ELR (cell line): ENCODE measurements around the gene KRT85.
"Not testable (repeated sequence)": the region's sequence is repeated elsewhere in the genome, so short reads cannot be mapped to it uniquely, and the experiment has no call there.

ENCODE experiments used
- DNase-seq: peaks from one replicate; pipeline ENCODE4 v3.0.0-alpha.2; 2015; ENCODE audit warnings: low read depth

KRT85 gene

DNA sequence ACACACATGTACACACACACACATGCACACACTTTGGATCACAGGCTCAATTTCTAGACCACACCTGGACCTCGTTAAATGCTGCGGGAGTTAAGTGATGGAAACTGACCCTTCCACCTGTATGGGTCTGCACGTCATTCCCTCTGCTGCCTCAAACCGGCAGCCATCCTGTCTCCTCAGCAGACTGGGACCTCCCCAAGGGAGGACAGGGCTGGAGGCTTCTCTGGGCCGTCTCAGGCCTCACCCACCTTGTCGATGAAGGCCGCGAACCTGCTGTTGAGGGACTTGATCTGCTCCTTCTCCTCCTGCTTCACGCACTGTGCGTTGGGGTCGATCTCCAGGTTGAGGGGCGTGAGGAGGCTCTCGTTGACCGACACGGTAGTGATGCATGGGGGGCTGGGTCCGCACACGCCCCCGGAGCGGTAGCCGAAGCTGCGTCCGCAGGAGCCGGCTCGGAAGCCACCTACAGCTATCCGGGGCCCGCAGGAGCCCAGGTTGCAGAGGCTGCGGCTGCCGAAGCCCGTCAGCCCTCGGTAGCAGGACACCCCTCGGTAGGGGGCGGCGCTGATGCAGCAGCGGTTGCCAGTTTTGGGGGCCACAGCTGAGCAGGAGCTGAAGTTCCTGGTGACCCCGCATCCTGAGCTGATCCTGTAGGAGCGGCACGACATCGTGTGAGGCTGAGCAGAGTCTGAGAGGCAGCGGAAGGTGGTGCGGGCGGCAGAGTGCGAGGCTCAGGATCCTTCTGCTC is at the start of gene KRT85:
TSS of gene KRT85 (minus strand) at position 744 of the 748 bp plus-strand sequence. CDS start at position 668, 76 bp downstream.
- DNase-seq: no peak

DNA sequence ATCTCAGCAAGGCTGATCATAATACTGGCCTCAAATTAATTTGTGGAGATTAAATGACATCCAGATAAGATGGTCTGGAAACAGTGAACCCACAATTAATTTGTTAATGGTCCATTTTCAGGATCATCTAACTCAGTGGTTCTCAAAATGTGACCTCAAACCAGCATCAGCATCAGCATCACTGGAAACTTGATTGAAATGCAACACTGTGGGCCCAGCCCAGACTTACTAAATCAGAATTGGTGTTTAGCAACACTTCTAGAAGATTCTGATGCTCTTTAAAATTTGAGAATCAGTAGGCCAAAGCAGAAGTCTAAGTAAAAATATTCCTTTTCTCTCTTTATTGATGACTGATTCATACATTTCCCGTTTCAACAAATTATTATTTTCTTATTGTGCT is 49.5 kb upstream of the KRT85 start:
- DNase-seq: no peak

DNA sequence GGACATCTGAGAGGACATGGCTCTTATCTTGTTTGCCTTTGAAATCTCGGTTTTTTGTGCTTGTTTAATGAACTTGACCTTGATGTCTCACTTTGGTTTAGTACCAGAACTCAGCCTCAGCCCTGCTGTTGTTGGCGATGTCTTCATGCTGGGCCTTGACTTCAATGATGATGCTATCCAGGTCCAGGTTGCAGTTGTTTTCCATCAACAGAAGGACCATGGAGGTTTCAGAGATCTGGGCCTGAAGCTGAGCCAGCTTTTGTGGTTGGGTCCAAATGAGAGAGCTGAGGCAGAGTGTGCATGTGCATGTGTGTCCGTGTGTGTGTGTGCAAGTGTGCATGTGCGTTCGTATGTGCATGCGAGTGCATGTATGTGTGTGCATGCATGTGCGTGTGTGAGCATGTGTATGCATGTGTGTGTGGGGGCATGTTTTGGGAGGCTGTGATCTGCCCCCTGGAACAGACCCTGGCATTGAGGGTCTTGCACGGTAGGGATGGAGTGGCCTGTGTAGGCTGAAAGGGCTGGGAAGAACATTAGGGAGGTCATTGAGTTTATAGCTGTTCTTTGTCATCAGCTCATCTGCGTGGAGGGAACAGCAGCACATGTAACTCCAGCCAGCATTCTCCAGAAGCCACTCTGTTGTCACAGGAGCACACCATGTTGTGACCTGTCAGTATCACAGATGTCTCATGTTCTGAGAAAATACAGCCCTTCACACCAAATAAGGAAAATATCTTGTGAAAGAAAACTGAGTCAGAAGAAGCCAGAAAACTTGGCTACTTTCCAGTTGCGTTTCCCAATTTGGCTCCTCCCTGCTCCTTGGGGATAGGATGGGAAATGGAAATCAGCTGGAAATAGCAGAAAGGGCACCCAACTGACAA is 48.8 kb upstream of the KRT85 start:
- DNase-seq: peak; percentile 67

DNA sequence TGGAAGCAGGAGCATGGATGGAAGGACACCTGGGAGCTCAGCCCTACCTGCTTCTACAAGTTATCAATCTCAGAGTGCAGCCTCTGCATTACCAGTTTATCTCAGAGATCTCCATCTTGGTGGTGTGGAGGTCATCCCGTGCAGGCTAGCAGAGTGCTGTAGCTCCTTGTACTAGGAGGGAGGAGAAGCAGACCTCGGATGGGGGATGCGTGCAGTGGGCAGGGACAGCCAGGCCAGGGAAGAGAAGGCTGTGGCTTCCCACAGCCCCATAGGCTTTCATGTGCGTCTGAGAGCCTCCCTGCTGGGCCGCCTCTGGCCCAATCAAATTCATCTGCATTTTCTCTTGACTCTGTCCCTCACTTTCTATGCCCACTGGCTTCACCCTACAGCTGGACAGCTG is 47.7 kb upstream of the KRT85 start:
- DNase-seq: no peak

DNA sequence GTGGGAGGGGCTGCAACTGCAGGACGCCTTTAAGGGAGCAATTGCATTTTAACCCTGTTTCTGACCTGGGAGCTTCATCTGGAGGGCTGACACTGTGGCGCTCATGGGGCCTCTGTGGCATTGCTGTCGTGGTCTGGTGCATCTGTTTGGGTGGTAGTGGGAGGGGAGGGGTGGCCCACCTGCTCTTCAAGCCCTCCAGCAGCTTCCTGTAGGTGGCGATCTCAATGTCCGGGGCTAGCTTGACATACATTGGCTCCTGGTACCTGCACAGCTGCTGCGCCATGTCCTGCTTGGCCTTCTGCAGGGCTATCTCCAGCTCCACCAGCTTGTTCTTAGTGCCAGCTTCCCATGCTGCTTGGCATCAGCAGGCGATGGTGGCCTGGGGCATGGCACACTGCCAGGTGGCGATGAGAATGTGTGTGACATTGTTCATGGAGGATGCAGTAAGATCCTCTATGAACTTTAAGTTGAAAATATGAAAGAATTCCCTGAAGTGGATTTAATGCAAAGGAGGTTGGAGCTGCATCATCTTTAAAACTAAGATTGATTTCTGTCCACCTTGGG is 46.6 kb upstream of the KRT85 start:
- DNase-seq: no peak

DNA sequence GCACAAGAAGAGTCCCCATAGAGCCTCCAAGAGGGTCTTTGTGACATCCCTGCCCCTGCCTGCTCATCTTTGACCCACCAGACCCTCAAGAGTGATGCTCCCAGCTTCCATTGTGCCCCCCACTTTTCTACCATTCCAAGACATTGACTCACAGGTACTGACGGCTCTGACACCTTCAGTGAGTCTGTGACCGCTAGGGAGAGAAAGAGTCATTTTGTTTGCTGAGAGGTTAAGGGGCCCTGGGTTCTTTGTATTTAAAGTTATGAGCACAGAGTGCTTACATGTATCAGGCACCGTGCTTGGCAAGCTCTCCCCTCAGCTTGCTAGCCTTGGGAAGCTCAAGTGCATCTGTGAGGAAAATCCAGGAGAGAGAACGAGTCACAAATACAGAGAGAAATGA is 45.9 kb upstream of the KRT85 start:
- DNase-seq: peak; percentile 22

DNA sequence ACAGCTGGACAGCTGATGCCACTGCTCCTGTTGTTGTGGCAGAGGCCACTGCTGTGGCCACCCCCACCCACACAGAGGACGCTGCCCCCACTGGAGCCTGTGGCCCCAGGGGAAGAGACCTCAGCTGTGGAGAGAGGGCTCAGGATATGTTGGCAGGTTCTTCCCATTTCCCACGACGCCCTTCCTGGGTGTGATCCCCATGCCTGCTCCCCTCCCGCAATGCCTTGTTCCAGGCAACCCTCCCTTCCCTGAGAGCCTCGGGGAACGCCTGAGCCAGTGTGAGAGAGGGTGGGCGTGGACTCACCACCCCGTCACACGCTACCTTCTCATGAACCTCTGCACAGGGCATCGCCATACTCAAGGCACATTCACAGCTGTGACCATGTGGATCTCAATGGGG is 44.5 kb upstream of the KRT85 start:
- DNase-seq: no peak

DNA sequence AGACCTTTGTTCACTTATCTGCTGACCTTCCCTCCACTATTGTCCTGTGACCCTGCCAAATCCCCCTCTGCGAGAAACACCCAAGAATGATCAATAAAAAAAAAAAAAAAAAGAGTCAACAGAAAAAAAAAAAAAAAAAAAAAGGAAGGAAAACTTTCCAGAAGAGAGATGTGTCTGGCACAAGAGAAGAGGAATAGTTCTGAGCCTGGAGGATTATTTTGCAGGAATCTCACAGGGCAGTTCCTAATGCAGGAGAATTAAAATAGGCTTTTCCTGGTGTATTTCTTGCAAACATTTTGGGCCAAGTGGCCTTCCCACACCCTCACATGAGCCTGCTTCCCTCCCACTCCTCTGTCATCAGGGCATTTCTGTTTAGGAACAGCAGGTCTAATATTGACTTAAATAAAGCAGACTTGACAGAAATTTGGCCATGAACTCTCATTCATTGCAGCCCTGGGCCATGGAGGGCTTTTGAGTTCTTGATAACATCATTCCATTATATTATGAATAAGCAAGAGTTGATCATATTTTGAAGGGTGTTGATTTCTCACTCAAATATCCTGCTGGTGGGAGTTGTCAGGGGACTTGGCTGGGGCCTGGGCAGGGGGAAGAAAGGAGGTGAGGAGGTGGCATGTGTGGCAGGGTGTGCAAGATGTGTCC is 43.4 kb upstream of the KRT85 start:
- DNase-seq: not testable (repeated sequence)

DNA sequence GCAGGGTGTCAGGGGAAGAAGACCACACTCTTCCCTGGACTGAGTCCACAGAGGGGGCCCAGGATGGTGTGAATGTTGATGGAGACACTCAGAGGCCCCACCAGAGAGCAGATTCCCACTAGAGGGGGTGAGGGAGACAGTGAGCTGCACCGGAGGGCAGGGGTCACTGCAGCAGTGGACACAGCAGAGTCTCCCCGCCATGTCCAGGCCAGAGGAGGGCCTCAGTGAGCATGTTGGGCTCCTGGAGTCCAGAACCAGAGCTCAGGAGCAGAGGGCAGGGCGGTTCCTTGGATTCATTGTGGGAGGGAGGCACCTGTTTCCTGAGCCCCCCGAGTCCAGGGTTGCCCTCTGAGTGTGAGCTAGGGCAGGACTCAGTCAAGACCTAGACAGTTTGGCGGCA is 40.6 kb upstream of the KRT85 start:
- peak; percentile 10 for DNase-seq

DNA sequence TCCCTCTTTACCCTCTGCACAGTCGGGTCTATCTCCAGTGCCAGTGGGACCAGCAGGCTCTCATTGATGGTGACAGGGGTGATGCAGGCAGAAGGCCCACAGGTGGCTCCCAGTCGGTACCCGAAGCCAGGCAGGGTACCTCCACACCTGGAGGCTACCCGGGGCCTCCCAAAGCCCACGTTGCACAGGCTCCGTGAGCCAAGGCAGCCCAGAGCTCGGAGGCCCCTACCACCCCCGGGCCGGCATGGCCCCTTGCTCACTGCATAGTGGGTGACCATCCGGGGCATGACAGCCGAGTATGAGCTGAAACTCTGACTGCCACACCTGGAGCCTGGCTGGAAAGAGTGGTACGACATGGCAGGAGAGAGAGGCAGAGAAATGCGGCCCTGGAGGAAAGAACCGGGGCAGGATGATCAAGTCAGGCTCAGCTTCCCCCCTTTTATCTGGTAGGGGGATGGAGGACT is 38.7 kb upstream of the KRT85 start, which contains the start of gene KRT82:
TSS of gene KRT82 (minus strand) at position 414 of the 464 bp plus-strand sequence. CDS start at position 356, 58 bp downstream.
- no peak for DNase-seq

DNA sequence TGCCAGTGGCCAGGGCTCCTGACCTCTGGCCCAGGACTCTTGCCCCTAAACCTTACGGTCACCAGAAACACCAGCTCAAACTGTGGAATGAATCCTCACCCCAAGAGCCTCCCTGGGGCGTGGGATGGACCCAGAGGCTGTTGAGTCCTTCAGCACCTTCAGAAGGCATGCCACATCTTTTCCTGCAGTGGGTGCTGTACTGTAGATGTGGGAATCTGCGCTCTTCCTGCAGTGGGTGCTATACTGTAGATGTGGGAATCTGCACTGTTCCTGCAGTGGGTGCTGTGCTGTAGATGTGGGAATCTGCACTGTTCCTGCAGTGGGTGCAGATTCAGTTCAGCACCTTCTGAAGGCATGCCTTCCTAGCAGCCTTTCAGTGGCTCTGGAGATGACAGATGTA is 37.7 kb upstream of the KRT85 start:
- no peak for DNase-seq

DNA sequence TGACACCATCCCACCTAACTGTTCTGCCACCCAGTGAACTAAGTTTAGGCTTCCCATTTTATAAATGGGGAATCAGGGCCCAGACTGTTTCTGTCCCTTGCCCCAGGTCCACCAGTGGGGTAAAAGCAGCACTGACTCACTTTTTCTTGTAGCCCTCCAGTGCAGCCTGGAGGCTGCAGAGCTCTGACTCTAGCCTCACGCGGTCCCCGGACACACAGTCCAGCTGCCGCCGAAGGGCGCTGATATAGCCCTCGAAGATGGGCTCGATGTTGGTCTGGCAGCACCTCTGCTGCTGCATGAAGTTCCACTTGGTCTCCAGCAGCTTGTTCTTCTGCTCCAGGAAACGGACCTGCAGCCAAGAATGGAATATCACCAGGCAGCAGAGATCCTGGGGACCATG is 36.3 kb upstream of the KRT85 start:
- no peak for DNase-seq

DNA sequence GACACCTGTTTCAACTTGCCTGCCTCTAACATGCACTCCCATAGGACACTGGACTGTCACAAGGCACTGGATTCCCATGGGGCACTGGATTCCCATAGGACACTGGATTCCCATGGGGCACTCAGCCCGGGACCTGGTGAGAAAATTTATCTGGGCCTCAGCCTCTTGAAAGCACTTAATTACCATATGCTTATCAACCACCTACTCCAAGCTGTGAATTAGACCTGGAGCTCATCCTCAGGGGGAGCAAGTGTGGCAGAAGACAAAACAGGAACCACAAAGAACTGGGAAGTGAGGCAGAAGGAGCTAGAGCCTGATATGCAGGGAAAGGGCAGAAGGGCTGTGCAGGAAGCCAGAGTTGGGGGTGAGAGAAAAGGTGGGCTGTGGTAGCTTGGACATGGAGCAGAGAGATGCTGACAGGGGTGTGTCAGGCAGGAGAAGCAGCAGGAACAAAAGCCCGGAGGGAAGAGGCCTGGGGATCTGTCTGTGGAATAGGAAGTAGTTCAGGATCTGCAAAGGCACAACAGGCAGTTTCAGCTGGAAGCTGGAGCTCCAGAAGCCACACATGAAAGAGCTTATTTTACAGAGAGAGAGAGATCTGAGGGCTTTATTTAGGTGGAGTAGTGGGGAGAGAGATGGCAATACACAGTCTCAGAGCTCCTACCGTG is 35.7 kb upstream of the KRT85 start:
- DNase-seq: no peak

DNA sequence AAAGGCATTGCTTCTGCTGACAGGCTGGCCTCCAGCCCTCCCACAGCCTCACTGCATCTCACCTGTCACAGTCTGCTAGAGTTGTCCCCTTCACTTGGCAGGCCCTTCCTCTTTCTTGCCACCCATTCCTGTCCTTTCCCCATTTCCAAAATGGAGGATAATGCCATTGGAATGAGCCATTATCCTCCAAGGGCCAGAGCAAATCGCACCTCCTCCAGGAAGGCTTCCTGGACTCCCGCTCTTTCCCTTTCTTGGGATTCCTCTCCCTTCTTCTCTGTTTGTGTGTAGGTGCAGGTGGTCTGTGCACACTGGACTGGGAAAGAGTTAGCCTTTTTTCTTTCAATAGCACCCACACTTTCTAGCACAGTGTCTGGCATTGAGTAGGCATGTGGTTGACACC is 35.1 kb upstream of the KRT85 start:
- no peak for DNase-seq

DNA sequence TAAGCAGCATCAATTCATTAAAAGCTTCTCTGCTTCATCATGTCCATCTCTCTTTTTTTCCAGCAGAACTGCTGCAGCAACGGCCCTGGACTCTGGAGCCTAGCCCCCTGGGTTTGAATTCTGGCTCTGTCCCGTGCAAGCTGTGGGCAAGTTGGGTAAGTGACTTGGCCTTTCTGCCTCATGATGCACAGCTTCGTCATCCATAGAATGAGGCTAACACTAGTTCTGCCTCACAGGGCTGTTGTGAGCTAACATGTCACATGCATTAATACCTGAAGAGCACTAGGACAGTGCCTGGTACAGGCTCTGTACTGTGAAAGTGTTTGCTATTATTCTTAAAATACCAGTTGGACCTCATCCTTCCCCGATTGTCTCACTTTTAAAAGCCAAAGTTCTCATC is 34.6 kb upstream of the KRT85 start:
- DNase-seq: peak; percentile 21

DNA sequence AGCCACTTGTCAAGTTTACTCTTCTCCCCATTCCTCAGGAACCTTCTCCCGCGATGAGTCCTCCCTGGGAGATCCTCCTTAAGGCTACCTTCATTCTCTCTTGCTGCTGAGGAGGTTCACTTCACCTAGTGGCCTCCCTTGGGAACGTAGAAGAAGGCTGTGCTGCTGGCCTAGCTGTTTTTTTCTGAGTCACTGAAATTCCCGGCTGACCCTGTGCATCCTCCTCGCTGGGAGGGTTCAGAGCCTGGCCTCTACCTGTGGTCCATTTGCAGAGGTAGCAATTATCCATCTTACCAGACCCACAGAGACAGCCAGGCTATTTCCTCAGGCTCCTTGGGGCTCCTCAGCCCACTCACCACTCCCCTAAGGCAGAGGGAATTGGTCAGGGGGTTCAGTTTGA is 34.2 kb upstream of the KRT85 start:
- DNase-seq: peak; percentile 33

DNA sequence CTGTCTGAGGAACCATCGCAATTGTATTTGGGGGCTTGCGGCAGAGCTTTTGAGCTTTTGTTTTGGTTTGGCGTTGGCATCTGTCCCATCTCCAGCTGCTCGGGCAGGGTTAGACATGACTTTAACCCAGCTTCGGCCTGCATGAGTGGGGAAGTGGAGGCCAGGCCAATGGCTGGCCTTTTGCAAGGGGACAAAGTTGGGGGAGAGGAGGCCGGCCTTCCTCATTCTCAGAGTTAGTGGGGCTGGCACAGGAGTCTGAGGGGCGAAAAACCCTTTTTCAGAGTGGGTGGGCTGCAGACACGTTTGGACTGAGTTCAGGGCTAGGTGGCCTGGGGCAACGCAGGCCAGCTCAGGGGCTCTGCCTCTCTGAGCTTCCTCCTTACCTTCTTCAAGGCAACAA is 33.6 kb upstream of the KRT85 start:
- no peak for DNase-seq

DNA sequence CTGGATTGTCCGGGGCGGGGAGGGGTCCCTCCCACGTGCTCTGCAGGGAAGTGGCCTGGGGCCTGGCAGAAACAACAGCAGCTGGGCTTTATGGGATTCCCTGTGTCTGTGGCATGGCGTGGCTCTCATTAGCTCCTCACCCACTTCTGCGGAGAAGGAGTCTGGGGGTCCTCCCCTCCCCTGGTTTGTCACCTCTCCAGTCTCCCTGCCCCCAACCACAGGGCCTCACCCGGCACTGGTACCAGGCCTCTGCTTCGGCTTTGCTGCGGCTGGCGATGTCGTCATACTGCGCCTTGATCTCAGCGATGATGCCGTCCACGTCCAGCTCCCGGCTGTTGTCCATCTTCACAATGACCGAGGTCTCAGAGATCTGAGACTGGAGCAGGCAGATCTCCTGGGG is 32.5 kb upstream of the KRT85 start:
- no peak for DNase-seq

DNA sequence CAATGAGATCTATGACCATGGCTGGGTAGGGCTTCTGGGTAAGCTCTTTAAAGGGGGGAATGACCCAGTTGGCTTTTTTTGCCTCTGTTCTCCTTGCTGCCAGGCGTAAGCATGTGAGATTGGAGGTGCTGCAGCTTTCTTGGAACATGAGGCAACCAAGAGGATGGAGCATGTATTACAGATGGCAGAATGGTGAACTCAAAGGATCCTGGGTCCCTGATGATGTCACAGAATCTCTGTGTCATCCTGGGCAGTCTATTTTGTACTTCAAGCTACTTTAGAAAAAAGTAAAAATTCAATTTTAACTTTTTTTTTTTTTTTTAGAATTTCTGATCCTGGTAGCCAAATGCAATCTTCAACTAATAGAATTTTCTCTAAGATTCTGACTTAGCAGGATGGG is 30.9 kb upstream of the KRT85 start:
- DNase-seq: peak; percentile 26

DNA sequence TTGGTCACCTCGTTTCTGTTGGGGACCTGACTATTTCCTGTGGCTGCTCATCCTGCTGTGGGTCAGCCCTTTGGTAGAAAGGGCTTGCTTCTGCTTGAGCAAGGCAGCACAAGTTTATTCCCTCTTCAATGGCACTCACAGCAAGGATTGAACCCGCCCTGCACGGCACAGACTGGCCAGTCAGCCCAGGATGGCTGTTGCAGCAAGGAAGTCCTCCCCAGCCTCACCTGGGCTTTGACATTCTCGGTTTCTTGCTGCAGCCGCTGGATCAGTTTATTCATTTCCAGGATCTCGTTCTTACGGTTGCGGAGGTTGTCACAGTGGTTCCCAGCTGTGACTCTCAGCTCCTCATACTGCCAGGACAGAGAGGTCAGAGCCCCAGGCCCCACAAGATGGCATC is 29.4 kb upstream of the KRT85 start:
- DNase-seq: no peak

DNA sequence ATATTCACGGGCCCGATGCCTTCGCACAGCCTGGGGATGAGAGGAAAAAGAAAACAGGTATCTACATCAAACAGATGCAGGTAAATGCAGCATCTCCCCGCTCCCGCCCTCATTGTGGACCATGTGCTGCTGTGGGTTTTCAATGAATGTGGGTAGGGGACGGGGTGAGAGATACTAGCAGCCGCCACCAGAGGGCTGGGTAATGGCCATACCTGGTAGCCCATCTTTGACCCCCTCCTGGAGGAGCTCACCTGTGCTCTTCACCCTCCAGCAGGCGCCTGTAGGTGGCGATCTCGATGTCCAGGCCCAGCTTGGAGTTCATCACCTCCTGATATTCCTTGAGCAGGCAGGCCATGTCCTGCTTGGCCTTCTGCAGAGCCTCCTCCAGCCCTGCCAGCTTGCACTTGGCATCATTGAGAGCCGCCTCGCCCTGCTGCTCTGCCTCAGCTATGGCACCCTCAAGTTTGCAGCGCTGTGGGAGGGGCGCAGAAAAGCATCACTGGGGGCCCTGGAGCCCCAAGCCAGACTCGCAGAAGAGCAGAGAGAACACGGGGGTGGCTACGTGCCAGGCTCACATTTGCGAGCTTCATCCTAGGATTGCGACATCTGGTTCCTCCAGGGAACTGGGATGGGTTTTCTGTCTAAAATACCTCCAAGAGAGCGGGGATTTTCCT is 28.6 kb upstream of the KRT85 start:
- DNase-seq: peak; percentile 13
